ENCODE results near the gene PLPP2.

The PLPP2 gene

GRCh38 chr19:313169-313987 is 22.2 kb upstream of the PLPP2 start:
- H3K27me3 ChIP-seq (ENCODE audit: control insufficient read depth, insufficient read depth, low read length) = no peaks in the 10 kb centered on the region
- H3K9ac ChIP-seq (ENCODE audit: low read depth, low read length) = no peak overlapping the region
- H3K9me3 ChIP-seq (replicated peaks; ENCODE audit: low read length) = no peaks in the 10 kb centered on the region
- no peaks in the 10 kb centered on the region for H3K4me1 ChIP-seq (ENCODE audit: control insufficient read depth, insufficient read depth, low read length)
- peaks cover 61% of the 10 kb centered on the region for H3K36me3 ChIP-seq (ENCODE audit: insufficient read depth, low read length)
- H3K4me3 ChIP-seq (ENCODE audit: low read length) = no peak overlapping the region
- no peak overlapping the region for H3K4me2 ChIP-seq (ENCODE audit: low read length)

- H3K9ac ChIP-seq (ENCODE audit: low read depth, low read length) = no peak overlapping the region
- peaks cover 68% of the 10 kb centered on the region for H3K36me3 ChIP-seq (ENCODE audit: insufficient read depth, low read length)
- H3K4me3 ChIP-seq (ENCODE audit: low read length) = no peak overlapping the region
- H3K27me3 ChIP-seq (ENCODE audit: control insufficient read depth, insufficient read depth, low read length) = no peaks in the 10 kb centered on the region
- H3K4me2 ChIP-seq (ENCODE audit: low read length) = no peak overlapping the region
- H3K9me3 ChIP-seq (replicated peaks; ENCODE audit: low read length) = no peaks in the 10 kb centered on the region
- H3K4me1 ChIP-seq (ENCODE audit: control insufficient read depth, insufficient read depth, low read length) = no peaks in the 10 kb centered on the region
Measured at GRCh38 chr19:311813-312261, 20.6 kb upstream of the PLPP2 start.

- Histone ChIP-seq H3K4me2 (ENCODE audit: low read length) (no peak overlapping the region), H3K9me3 (replicated peaks; ENCODE audit: low read length) (no peaks in the 10 kb centered on the region), H3K36me3 (ENCODE audit: insufficient read depth, low read length) (peaks cover 75% of the 10 kb centered on the region), H3K4me3 (ENCODE audit: low read length) (no peak overlapping the region), H3K27me3 (ENCODE audit: control insufficient read depth, insufficient read depth, low read length) (no peaks in the 10 kb centered on the region), H3K4me1 (ENCODE audit: control insufficient read depth, insufficient read depth, low read length) (no peaks in the 10 kb centered on the region), H3K9ac (ENCODE audit: low read depth, low read length) (no peak overlapping the region)
Measured at GRCh38 chr19:310781-311496, 19.7 kb upstream of the PLPP2 start.

GRCh38 chr19:310141-310651 is 19.0 kb upstream of the PLPP2 start:
- no peak overlapping the region for H3K4me2 ChIP-seq (ENCODE audit: low read length)
- no peaks in the 10 kb centered on the region for H3K4me1 ChIP-seq (ENCODE audit: control insufficient read depth, insufficient read depth, low read length)
- no peak overlapping the region for H3K4me3 ChIP-seq (ENCODE audit: low read length)
- peaks cover 72% of the 10 kb centered on the region for H3K36me3 ChIP-seq (ENCODE audit: insufficient read depth, low read length)
- no peak overlapping the region for H3K9ac ChIP-seq (ENCODE audit: low read depth, low read length)
- H3K27me3 ChIP-seq (ENCODE audit: control insufficient read depth, insufficient read depth, low read length) = no peaks in the 10 kb centered on the region
- H3K9me3 ChIP-seq (replicated peaks; ENCODE audit: low read length) = no peaks in the 10 kb centered on the region

GRCh38 chr19:309206-309565 is 18.0 kb upstream of the PLPP2 start:
- Histone ChIP-seq H3K4me1 (ENCODE audit: control insufficient read depth, insufficient read depth, low read length) (no peaks in the 10 kb centered on the region), H3K36me3 (ENCODE audit: insufficient read depth, low read length) (peaks cover 65% of the 10 kb centered on the region), H3K4me2 (ENCODE audit: low read length) (no peak overlapping the region), H3K27me3 (ENCODE audit: control insufficient read depth, insufficient read depth, low read length) (no peaks in the 10 kb centered on the region), H3K9ac (ENCODE audit: low read depth, low read length) (no peak overlapping the region), H3K4me3 (ENCODE audit: low read length) (no peak overlapping the region), H3K9me3 (replicated peaks; ENCODE audit: low read length) (no peaks in the 10 kb centered on the region)

GRCh38 chr19:308471-309205 is 17.4 kb upstream of the PLPP2 start:
- Histone ChIP-seq H3K4me2 (ENCODE audit: low read length) (no peak overlapping the region), H3K4me1 (ENCODE audit: control insufficient read depth, insufficient read depth, low read length) (no peaks in the 10 kb centered on the region), H3K27me3 (ENCODE audit: control insufficient read depth, insufficient read depth, low read length) (no peaks in the 10 kb centered on the region), H3K9me3 (replicated peaks; ENCODE audit: low read length) (no peaks in the 10 kb centered on the region), H3K4me3 (ENCODE audit: low read length) (no peak overlapping the region), H3K36me3 (ENCODE audit: insufficient read depth, low read length) (peaks cover 59% of the 10 kb centered on the region), H3K9ac (ENCODE audit: low read depth, low read length) (no peak overlapping the region)

GRCh38 chr19:307793-308420 is 16.7 kb upstream of the PLPP2 start:
- Histone ChIP-seq H3K36me3 (ENCODE audit: insufficient read depth, low read length) (peaks cover 54% of the 10 kb centered on the region), H3K9ac (ENCODE audit: low read depth, low read length) (no peak overlapping the region), H3K27me3 (ENCODE audit: control insufficient read depth, insufficient read depth, low read length) (no peaks in the 10 kb centered on the region), H3K4me1 (ENCODE audit: control insufficient read depth, insufficient read depth, low read length) (no peaks in the 10 kb centered on the region), H3K9me3 (replicated peaks; ENCODE audit: low read length) (no peaks in the 10 kb centered on the region), H3K4me2 (ENCODE audit: low read length) (no peak overlapping the region), H3K4me3 (ENCODE audit: low read length) (no peak overlapping the region)

- Histone ChIP-seq H3K4me2 (ENCODE audit: low read length) (no peak overlapping the region), H3K9ac (ENCODE audit: low read depth, low read length) (no peak overlapping the region), H3K9me3 (replicated peaks; ENCODE audit: low read length) (no peaks in the 10 kb centered on the region), H3K4me1 (ENCODE audit: control insufficient read depth, insufficient read depth, low read length) (no peaks in the 10 kb centered on the region), H3K36me3 (ENCODE audit: insufficient read depth, low read length) (peaks cover 54% of the 10 kb centered on the region), H3K27me3 (ENCODE audit: control insufficient read depth, insufficient read depth, low read length) (no peaks in the 10 kb centered on the region), H3K4me3 (ENCODE audit: low read length) (no peak overlapping the region)
Measured at GRCh38 chr19:307111-307531, 15.9 kb upstream of the PLPP2 start.

- Histone ChIP-seq H3K9me3 (replicated peaks; ENCODE audit: low read length) (no peaks in the 10 kb centered on the region), H3K36me3 (ENCODE audit: insufficient read depth, low read length) (peaks cover 49% of the 10 kb centered on the region), H3K27me3 (ENCODE audit: control insufficient read depth, insufficient read depth, low read length) (no peaks in the 10 kb centered on the region)
Measured at GRCh38 chr19:306151-306900, 15.1 kb upstream of the PLPP2 start.

GRCh38 chr19:305240-306150 is 14.3 kb upstream of the PLPP2 start:
- Histone ChIP-seq H3K9me3 (replicated peaks; ENCODE audit: low read length) (no peaks in the 10 kb centered on the region), H3K4me1 (ENCODE audit: control insufficient read depth, insufficient read depth, low read length) (no peaks in the 10 kb centered on the region), H3K27me3 (ENCODE audit: control insufficient read depth, insufficient read depth, low read length) (no peaks in the 10 kb centered on the region), H3K4me2 (ENCODE audit: low read length) (no peak overlapping the region), H3K9ac (ENCODE audit: low read depth, low read length) (no peak overlapping the region), H3K36me3 (ENCODE audit: insufficient read depth, low read length) (peaks cover 41% of the 10 kb centered on the region), H3K4me3 (ENCODE audit: low read length) (no peak overlapping the region)

More at GRCh38 chr19:306151-306900, 15.1 kb upstream of the PLPP2 start:
- H3K4me3 ChIP-seq (ENCODE audit: low read length) = no peak overlapping the region
- H3K4me2 ChIP-seq (ENCODE audit: low read length) = no peak overlapping the region
- H3K4me1 ChIP-seq (ENCODE audit: control insufficient read depth, insufficient read depth, low read length) = no peaks in the 10 kb centered on the region
- H3K9ac ChIP-seq (ENCODE audit: low read depth, low read length) = no peak overlapping the region
